Loucy (cell line): Measurements from ENCODE around the gene SFTPB.
"Not testable (repeated sequence)": the region's sequence is repeated elsewhere in the genome, so short reads cannot be mapped to it uniquely, and the experiment has no call there.

ENCODE experiments used
- H2AFZ ChIP-seq: fragments of 200-600 bp; sonication (generic); 2 replicates; pipeline ENCODE4 v1.6.0; 2016; ENCODE audit warnings: antibody characterized with exemption, mild to moderate bottlenecking, low read length, moderate library complexity
- H3F3A ChIP-seq: fragments of 200-600 bp; 2 replicates; pipeline ENCODE4 v1.6.0; 2016; ENCODE audit warnings: antibody characterized with exemption, low read depth, mild to moderate bottlenecking
- H3K27me3 ChIP-seq: fragments of 200-600 bp; sonication (generic); 2 replicates; pipeline ENCODE4 v1.6.1; 2014; ENCODE audit warnings: low read length, mild to moderate bottlenecking; ENCODE audit not compliant: insufficient read depth, poor library complexity, severe bottlenecking
- H3K36me3 ChIP-seq: fragments of 200-600 bp; sonication (generic); 2 replicates; pipeline ENCODE4 v1.6.1; 2016; ENCODE audit warnings: low read length; ENCODE audit not compliant: insufficient read depth
- H3K4me1 ChIP-seq: fragments of 200-600 bp; sonication (generic); 2 replicates; pipeline ENCODE4 v1.5.1; 2014; ENCODE audit warnings: low read length, mild to moderate bottlenecking; ENCODE audit not compliant: insufficient read depth, poor library complexity, severe bottlenecking
- H3K4me2 ChIP-seq: fragments of 200-600 bp; sonication (generic); 2 replicates; pipeline ENCODE4 v1.6.0; 2014; ENCODE audit warnings: antibody characterized with exemption, low read length, low read depth, mild to moderate bottlenecking; ENCODE audit not compliant: poor library complexity, severe bottlenecking
- H3K4me3 ChIP-seq: fragments of 200-600 bp; sonication (generic); 2 replicates; pipeline ENCODE4 v1.5.1; 2014; ENCODE audit warnings: low read length, mild to moderate bottlenecking, mixed read lengths; ENCODE audit not compliant: poor library complexity, severe bottlenecking
- H3K79me2 ChIP-seq: fragments of 200-600 bp; sonication (generic); 2 replicates; pipeline ENCODE4 v1.6.1; 2014; ENCODE audit warnings: low read length; ENCODE audit not compliant: insufficient read depth
- H3K9ac ChIP-seq: fragments of 200-600 bp; sonication (generic); 2 replicates; pipeline ENCODE4 v1.6.0; 2014; ENCODE audit warnings: mild to moderate bottlenecking, low read depth, low read length, moderate library complexity; ENCODE audit not compliant: poor library complexity, severe bottlenecking
- H3K9me2 ChIP-seq: fragments of 200-600 bp; sonication (generic); replicated peaks from 2 replicates; pipeline ENCODE4 v1.6.1; 2016; ENCODE audit warnings: low read depth, low read length, mixed read lengths
- H3K9me3 ChIP-seq: fragments of 200-600 bp; sonication (generic); 2 replicates; pipeline ENCODE4 v1.6.1; 2014; ENCODE audit warnings: mild to moderate bottlenecking, antibody characterized with exemption, low read length, low read depth; ENCODE audit not compliant: insufficient read depth
- H4K20me1 ChIP-seq: fragments of 200-600 bp; sonication (generic); 2 replicates; pipeline ENCODE4 v1.6.0; 2014; ENCODE audit warnings: antibody characterized with exemption, low read length, mild to moderate bottlenecking; ENCODE audit not compliant: insufficient read depth, poor library complexity, severe bottlenecking
- EZH2phosphoT487 ChIP-seq: fragments of 200-600 bp; IDR thresholded peaks from 2 replicates; pipeline ENCODE4 v1.6.1; 2018; ENCODE audit warnings: antibody characterized with exemption, mild to moderate bottlenecking, moderate library complexity, borderline replicate concordance
- TF ChIP-seq, protein P1 (sequence below): fragments of 200-600 bp; sonication (generic); conservative IDR thresholded peaks from 2 replicates; pipeline ENCODE4 v1.5.1; 2014; ENCODE audit warnings: mild to moderate bottlenecking, antibody characterized with exemption, low read length

The SFTPB gene

DNA sequence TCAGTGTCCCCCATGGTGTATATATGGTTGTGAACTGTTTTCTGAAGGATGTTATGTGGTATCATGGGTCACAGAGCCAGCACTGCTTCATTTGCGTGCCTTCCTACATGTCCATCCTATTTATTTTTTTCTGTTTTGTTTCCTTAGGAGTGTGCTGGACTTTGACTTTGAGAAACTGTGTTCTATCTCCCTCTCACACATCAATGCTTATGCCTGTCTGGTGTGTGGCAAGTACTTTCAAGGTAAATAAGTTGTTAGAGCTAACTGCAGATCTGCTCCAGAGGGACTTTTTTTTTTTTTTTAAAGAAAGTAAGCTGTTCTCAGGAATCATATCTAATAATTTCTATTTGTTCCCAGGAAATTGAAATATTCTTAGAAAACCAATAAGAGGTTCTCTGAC is 46.7 kb downstream of the SFTPB start:
- H3F3A ChIP-seq: no peaks in the 10 kb centered on the region
- TF ChIP-seq, protein P1, sequence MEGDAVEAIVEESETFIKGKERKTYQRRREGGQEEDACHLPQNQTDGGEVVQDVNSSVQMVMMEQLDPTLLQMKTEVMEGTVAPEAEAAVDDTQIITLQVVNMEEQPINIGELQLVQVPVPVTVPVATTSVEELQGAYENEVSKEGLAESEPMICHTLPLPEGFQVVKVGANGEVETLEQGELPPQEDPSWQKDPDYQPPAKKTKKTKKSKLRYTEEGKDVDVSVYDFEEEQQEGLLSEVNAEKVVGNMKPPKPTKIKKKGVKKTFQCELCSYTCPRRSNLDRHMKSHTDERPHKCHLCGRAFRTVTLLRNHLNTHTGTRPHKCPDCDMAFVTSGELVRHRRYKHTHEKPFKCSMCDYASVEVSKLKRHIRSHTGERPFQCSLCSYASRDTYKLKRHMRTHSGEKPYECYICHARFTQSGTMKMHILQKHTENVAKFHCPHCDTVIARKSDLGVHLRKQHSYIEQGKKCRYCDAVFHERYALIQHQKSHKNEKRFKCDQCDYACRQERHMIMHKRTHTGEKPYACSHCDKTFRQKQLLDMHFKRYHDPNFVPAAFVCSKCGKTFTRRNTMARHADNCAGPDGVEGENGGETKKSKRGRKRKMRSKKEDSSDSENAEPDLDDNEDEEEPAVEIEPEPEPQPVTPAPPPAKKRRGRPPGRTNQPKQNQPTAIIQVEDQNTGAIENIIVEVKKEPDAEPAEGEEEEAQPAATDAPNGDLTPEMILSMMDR: no peak
- no peak for TF ChIP-seq EZH2phosphoT487
- no peak overlapping the region for H3K4me3 ChIP-seq
- no peak overlapping the region for H2AFZ ChIP-seq
- H3K27me3 ChIP-seq: no peaks in the 10 kb centered on the region
- peaks cover 67% of the 10 kb centered on the region for H3K79me2 ChIP-seq
- no peak overlapping the region for H3K4me2 ChIP-seq
- no peaks in the 10 kb centered on the region for H3K9me3 ChIP-seq
- peaks cover 67% of the 10 kb centered on the region for H3K36me3 ChIP-seq
- H3K9ac ChIP-seq: no peak overlapping the region
- peaks cover 41% of the 10 kb centered on the region for H4K20me1 ChIP-seq
- no peaks in the 10 kb centered on the region for H3K9me2 ChIP-seq
- H3K4me1 ChIP-seq: peaks cover 21% of the 10 kb centered on the region

DNA sequence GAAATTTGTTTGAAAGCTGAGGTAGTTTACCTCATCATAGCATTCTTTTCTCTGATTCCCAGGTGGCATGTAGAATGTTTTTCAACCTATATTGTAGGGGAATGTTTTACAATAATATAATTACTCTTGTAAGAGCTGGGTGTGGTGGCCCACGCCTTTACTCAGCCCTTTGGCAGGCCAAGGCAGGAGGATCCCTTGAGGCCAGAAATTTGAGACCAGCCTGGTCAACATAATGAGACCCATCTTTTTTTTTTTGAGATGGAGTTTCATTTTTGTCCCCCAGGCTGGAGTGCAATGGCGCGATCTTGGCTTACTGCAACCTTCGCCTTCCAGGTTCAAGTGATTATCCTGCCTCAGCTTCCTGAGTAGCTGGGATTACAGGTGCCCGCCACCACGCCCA is 48.4 kb downstream of the SFTPB start:
- H3K9ac ChIP-seq: peak overlapping the region; percentile 36
- H3F3A ChIP-seq: no peaks in the 10 kb centered on the region; the same call in 1 of the 2 replicates
- H3K4me3 ChIP-seq: peak overlapping the region; percentile 55
- no peaks in the 10 kb centered on the region for H3K9me3 ChIP-seq
- H3K79me2 ChIP-seq: peaks cover 74% of the 10 kb centered on the region
- H3K9me2 ChIP-seq: no peaks in the 10 kb centered on the region
- no peak overlapping the region for H2AFZ ChIP-seq
- peaks cover 45% of the 10 kb centered on the region for H4K20me1 ChIP-seq
- peaks cover 21% of the 10 kb centered on the region for H3K4me1 ChIP-seq
- H3K4me2 ChIP-seq: peak overlapping the region; percentile 96
- no peaks in the 10 kb centered on the region for H3K27me3 ChIP-seq
- TF ChIP-seq, protein P1: no peak
- TF ChIP-seq EZH2phosphoT487: no peak
- peaks cover 51% of the 10 kb centered on the region for H3K36me3 ChIP-seq

DNA sequence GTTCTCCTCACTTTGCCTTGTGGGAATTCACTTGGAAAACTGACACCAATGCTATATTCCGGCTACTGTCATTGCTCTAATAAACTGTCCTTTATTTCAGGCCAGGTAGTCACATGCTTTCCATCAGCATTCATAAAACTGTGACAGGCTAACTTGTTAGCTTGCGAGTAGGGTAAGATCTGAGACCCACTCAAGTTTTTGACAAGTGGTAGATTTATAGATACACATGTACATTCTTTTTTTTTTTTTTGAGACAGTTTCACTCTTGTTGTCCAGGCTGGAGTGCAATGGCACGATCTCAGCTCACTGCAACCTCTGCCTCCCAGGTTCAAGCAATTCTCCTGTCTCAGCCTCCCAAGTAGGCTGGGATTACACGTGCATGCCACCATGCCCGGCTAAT is 50.3 kb downstream of the SFTPB start:
- Histone ChIP-seq H4K20me1 (peaks cover 45% of the 10 kb centered on the region), H3K9ac (peak overlapping the region; percentile 94), H3K36me3 (peaks cover 33% of the 10 kb centered on the region), H3K79me2 (peaks cover 61% of the 10 kb centered on the region), H3K4me1 (peaks cover 21% of the 10 kb centered on the region), H3K4me3 (peak overlapping the region; percentile 95), H3K4me2 (peak overlapping the region; percentile 96)
- not testable (repeated sequence) for H3K9me2 ChIP-seq, H3K9me3 ChIP-seq, H2AFZ ChIP-seq, H3K27me3 ChIP-seq, H3F3A ChIP-seq

DNA sequence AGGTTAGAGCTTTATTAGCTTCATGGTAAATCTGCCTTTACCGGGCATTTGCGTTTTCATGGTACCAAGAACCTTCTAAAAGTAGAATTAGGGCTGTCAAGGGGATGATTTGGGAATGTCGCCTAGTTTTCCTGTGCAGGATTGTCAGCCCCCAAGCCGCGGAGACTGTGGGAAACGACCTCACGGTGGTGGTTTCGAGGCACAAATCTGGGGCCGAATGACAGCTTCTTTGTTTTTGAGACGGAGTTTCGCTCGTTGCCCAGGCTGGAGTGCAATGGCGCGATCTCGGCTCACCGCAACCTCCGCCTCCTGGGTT is 52.6 kb downstream of the SFTPB start:
- peaks cover 26% of the 10 kb centered on the region for H3K4me1 ChIP-seq
- H3K79me2 ChIP-seq: peaks cover 66% of the 10 kb centered on the region
- no peak for TF ChIP-seq EZH2phosphoT487
- TF ChIP-seq, protein P1: no peak
- H3K9ac ChIP-seq: no peak overlapping the region
- no peaks in the 10 kb centered on the region for H3K27me3 ChIP-seq
- H4K20me1 ChIP-seq: peaks cover 43% of the 10 kb centered on the region
- no peaks in the 10 kb centered on the region for H3K9me3 ChIP-seq
- no peaks in the 10 kb centered on the region for H3K9me2 ChIP-seq
- H3K36me3 ChIP-seq: peaks cover 13% of the 10 kb centered on the region; the same call in 1 of the 2 replicates
- H3F3A ChIP-seq: no peaks in the 10 kb centered on the region; the same call in 1 of the 2 replicates
- no peak overlapping the region for H2AFZ ChIP-seq
- peak overlapping the region; percentile 38 for H3K4me2 ChIP-seq
- no peak overlapping the region for H3K4me3 ChIP-seq

DNA sequence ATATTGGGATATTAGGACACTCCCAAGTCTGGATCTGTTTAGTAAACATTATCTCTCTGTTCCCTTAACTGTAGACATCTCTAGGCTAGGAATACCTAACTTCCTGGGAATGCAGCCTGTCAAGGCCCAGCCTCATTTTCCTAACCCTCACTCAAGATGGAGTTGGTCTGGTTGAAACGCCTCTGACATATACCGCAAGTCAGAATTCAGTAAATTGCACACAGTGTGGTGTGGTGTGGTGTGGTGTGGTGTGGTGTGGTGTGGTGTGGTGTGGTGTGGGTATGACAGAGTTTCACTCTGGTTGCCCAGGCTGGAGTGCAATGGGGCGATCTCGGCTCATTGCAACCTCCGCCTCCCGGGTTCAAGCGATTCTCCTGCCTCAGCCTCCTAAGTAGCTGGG is 53.2 kb downstream of the SFTPB start:
- not testable (repeated sequence) for H3K4me3 ChIP-seq, H3K9me2 ChIP-seq, H3K9ac ChIP-seq, H3K4me2 ChIP-seq, H3K9me3 ChIP-seq, H3K36me3 ChIP-seq, H3K27me3 ChIP-seq, H3F3A ChIP-seq, H2AFZ ChIP-seq
- peaks cover 29% of the 10 kb centered on the region for H3K4me1 ChIP-seq
- peaks cover 42% of the 10 kb centered on the region for H4K20me1 ChIP-seq
- H3K79me2 ChIP-seq: peaks cover 64% of the 10 kb centered on the region
